CD4-positive, alpha-beta T cell treated with Interferon gamma for 1 hour (primary cell): ENCODE results near the gene ZNF561.

Experiments used
- DNase-seq: peaks from one replicate; pipeline ENCODE4 v3.0.0-alpha.2; 2020

Gene ZNF561

DNA sequence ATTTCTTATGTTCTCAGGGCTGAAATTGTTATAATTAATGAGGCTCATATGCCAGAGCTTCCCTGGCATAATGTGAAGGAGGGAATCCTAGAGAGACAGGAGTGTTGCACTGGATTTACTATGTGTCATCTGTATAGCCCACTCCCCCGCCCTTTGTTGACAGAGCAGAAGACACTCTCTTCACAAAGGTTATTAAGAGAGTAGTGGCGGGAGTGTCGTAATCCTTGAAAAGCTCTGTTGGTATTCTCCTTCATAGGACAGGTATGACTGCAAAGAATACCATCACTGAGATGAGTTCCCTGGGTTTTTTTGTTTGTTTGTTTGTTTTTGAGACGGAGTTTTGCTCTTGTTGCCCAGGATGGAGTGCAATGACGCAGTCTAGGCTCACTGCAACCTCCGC, 50.8 kb downstream of the ZNF561 start:
- no peak for DNase-seq

DNA sequence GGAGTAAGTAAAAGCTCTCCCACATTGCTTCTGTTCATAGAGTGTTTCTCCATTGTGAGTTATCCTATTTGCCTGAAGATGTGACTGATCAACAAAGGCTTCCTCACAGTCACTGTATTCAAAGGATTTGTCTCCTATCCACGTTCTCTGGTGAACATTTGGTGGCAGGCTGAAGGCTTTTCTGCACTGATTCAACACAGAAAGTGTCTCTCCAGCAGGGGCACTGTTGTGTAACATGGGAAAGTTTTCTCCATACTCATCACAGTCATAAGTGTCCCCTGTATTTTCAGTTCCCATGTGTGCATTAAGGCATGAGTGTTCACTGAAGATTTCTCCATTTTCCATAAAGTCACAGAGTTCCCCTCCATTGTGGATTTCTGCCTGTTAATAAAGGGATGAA, 54.3 kb downstream of the ZNF561 start:
- DNase-seq: no peak

DNA sequence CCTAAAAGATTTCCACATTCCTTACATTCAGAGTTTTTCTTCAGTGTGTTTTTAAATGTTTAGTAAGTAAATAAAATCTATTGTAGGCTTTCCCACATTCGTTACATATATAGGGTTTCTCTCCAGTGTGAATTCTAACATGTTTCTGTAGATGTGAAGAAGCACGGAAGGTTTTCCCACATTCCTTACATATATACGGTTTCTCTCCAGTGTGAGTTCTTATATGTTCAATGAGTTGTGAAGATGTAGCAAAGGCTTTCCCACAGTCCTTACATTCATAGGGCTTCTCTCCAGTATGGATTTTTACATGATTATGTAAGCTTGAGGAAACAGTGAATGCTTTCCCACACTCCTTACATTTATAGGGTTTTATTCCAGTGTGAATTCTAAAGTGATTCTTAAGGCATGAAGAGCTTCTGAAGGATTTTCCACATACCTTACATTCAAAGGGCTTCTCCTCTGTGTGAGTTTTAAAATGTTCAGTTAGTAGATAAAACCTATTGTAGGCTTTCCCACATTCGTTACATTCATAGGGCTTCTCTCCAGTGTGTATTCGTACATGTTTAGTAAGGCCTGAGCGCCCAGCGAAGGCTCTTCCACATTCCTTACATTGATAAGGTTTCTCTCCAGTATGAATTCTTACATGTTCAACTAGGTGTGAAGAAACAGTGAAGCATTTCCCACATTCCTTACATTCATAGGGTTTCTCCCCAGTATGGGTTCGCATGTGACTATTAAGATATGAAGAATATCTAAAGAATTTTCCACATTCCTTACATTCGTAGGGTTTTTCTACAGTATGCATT, 54.9 kb downstream of the ZNF561 start:
- no peak for DNase-seq
